Heart left ventricle (tissue), 16 donors: ENCODE measurements around the gene TRIM3. TPM values are rescaled to one million over a fixed set of nuclear protein-coding genes. Genes with fewer than 3 reads are reported as not detected.

ENCODE experiments used
- ATAC-seq, 4 donors: fragments of 200-7000 bp; cut with Tn5 transposase; one replicate each; pipeline ENCODE4 v1.9.1; 2020 to 2022; ENCODE audit warnings: moderate library complexity in 4 of 4, mild to moderate bottlenecking in 3 of 4, moderate number of reproducible peaks in 1 of 4
- DNase-seq, 5 donors: peaks; one replicate each; pipeline ENCODE4 v3.0.0-alpha.2; 2020
- H3K27ac ChIP-seq, 12 donors: fragments of 200-600 bp; sonication (generic) in 4 of 12; one replicate each; pipeline versions ENCODE4 v1.5.0 to v1.8.0; 2016 to 2022; ENCODE audit warnings: mild to moderate bottlenecking in 2 of 12
- H3K27me3 ChIP-seq, 9 donors: fragments of 200-600 bp; sonication (generic) in 2 of 9; one replicate each; pipeline versions ENCODE4 v1.5.1 to v1.8.0; 2016 to 2022; ENCODE audit warnings: mild to moderate bottlenecking in 3 of 9
- H3K36me3 ChIP-seq, 9 donors: fragments of 200-600 bp; sonication (generic) in 2 of 9; one replicate each; pipeline versions ENCODE4 v1.5.0 to v1.8.0; 2018 to 2022; ENCODE audit warnings: mild to moderate bottlenecking in 2 of 9
- H3K4me1 ChIP-seq, 12 donors: fragments of 200-600 bp; sonication (generic) in 4 of 12; one replicate each; pipeline versions ENCODE4 v1.5.0 to v1.8.0; 2016 to 2022; ENCODE audit warnings: mild to moderate bottlenecking in 3 of 12
- H3K4me3 ChIP-seq, 12 donors: fragments of 200-600 bp; sonication (generic) in 4 of 12; one replicate each; pipeline versions ENCODE4 v1.5.0 to v1.8.0; 2017 to 2022; ENCODE audit warnings: mild to moderate bottlenecking in 9 of 12, moderate library complexity in 4 of 12
- H3K9me3 ChIP-seq, 12 donors: fragments of 200-600 bp; sonication (generic) in 4 of 12; one replicate each; pipeline versions ENCODE4 v1.5.0 to v1.8.0; 2016 to 2022; ENCODE audit warnings: mild to moderate bottlenecking in 1 of 12
- CTCF ChIP-seq, 12 donors: fragments of 200-600 bp; sonication (generic) in 4 of 12; IDR thresholded peaks; one replicate each; pipeline versions ENCODE4 v1.5.0 to v1.8.0; 2018 to 2022; ENCODE audit warnings: antibody characterized with exemption in 12 of 12, mild to moderate bottlenecking in 5 of 12
- POLR2A ChIP-seq, 2 donors: fragments of 450-650 bp; IDR thresholded peaks; one replicate each; pipeline ENCODE4 v1.6.1; 2017; ENCODE audit warnings: antibody characterized with exemption in 2 of 2, mild to moderate bottlenecking in 2 of 2, moderate library complexity in 2 of 2
- WGBS, 4 donors: extraction: QIAGEN DNeasy Blood & Tissue Kit in 2 of 4; methylation state at CpG; one replicate each; pipeline versions ENCODE4 v1.1.5 to v1.1.7; 2013 to 2018; 5-methylcytosine and 5-hydroxymethylcytosine counted together
- intact Hi-C, 10 donors: fragments of 100-400 bp; cut with DNase I; formaldehyde crosslinking; loops; one replicate each; pipeline versions ENCODE4 v1.11.1 to v1.14.2; 2022
- polyA plus RNA-seq, 2 donors: library from polyadenylated mRNA; stranded (reverse); fragments of 200-250 nt; gene quantifications; one replicate each; pipeline ENCODE4 v1.2.3, GENCODE V29; 2013
- total RNA-seq, 9 donors: library from RNA; depleted of rRNA in 2 of 9; stranded (reverse); fragments of >200 nt in 2 of 9; fragmentation: NEBNext Ultra II Directional in 3 of 9; extraction: Animal tissue kit (Norgen Biotek cat#: 25700) in 3 of 9; gene quantifications; one replicate each; pipeline versions ENCODE4 v1.1.0 to v1.2.4, GENCODE V29; 2016 to 2023
- donor health status: ischemic (EF 13 %, LVEDD 7.1; RV severe dilation, severe dysfunction).
- donor health status: healthy with polysubstance abuse.
- donor health status: DM: no; HTN: yes; CAD: no.
- donor health status: DM: no; HTN: no; CAD: no.
- donor health status: ischemic (EF 25% LVEDD 6.9; RV normal size, moderate dysfunction).
- donor health status: ischemic (EF 25% LVEDD 5.7; RV mildly dilated, moderate dysfunction).
- donor health status: healthy.
- donor health status: DM: yes; HTN: yes; CAD: no.
- donor health status: ischemic (EF 35%, LVEDD 5.7; RV mildly dilated, moderate dysfunction).
- donor health status: nonischemic (EF 11% LVEDD 7.7; RV severe dilation, severe dysfunction).
- donor health status: DM: yes; HTN: yes; CAD: no.
- donor health status: PGD.
- donor health status: ischemic (EF 29% LVEDD 5.4; RV normal size, mild dysfunction).
- donor health status: nonischemic (EF 23%, LVEDD 6.1; RV moderate dilation, normal function).

The TRIM3 gene
- total and polyA plus RNA-seq, 11 donors, result 7.7 to 18.8 (median 10.4) TPM

- H3K4me1 ChIP-seq, result peaks cover 0 to 35% (median 19%) of the 10 kb centered on the region in 12 donors
- ATAC-seq, result no peak
- peak overlapping the region in 11 of 12 donors; percentile 20 to 63 (median 49) for H3K27ac ChIP-seq
- no peak for DNase-seq
- no peak for TF ChIP-seq POLR2A (IDR thresholded peaks at IDR 0.05)
- TF ChIP-seq CTCF (IDR thresholded peaks at IDR 0.05), result no peak
- H3K36me3 ChIP-seq, result peaks cover 0 to 23% (median 10%) of the 10 kb centered on the region in 9 donors
- 87 to 98% (median 96%) methylated on average over 1 of the region's 1 CpG for WGBS, 4 donors
- no peaks in the 10 kb centered on the region for H3K27me3 ChIP-seq
- H3K4me3 ChIP-seq, result no peak overlapping the region
- intact Hi-C loops, result no loop called here
- H3K9me3 ChIP-seq, result no peaks in the 10 kb centered on the region
Measured at GRCh38 chr11:6469599-6469998, 4.1 kb downstream of the TRIM3 start.

- Histone ChIP-seq H3K27ac (peak overlapping the region in 11 of 12 donors; percentile 20 to 63 (median 56)), H3K9me3 (no peaks in the 10 kb centered on the region), H3K4me3 (no peak overlapping the region), H3K27me3 (no peaks in the 10 kb centered on the region), H3K4me1 (peaks cover 0 to 28% (median 15%) of the 10 kb centered on the region in 12 donors), H3K36me3 (peaks cover 0 to 30% (median 17%) of the 10 kb centered on the region in 9 donors)
- ATAC-seq, result peak; percentile 82 to 95 (median 89)
- 22 to 33% (median 25%) methylated on average over 6 of the region's 6 CpGs for WGBS, 4 donors
- DNase-seq, result peak; percentile 91 to 94 (median 92)
- TF ChIP-seq POLR2A (IDR thresholded peaks at IDR 0.05) (peak in 1 of 2 donors; percentile 32), CTCF (IDR thresholded peaks at IDR 0.05) (no peak)
- intact Hi-C loops, result no loop called here
Measured at GRCh38 chr11:6468712-6469495, 4.8 kb downstream of the TRIM3 start.

GRCh38 chr11:6459099-6459450, 14.7 kb downstream of the TRIM3 start:
- H3K36me3 ChIP-seq, result peaks cover 0 to 97% (median 82%) of the 10 kb centered on the region in 9 donors
- TF ChIP-seq CTCF (IDR thresholded peaks at IDR 0.05) (no peak), POLR2A (IDR thresholded peaks at IDR 0.05) (no peak)
- DNase-seq (no peak), ATAC-seq (no peak)
- 88 to 97% (median 95%) methylated on average over 1 of the region's 1 CpG for WGBS, 4 donors
- no peak overlapping the region for H3K27ac ChIP-seq
- no peak overlapping the region for H3K4me3 ChIP-seq
- intact Hi-C loops, result no loop called here
- no peaks in the 10 kb centered on the region for H3K27me3 ChIP-seq
- H3K4me1 ChIP-seq, result no peaks in the 10 kb centered on the region
- H3K9me3 ChIP-seq, result no peaks in the 10 kb centered on the region

- DNase-seq (no peak), ATAC-seq (no peak)
- Histone ChIP-seq H3K27me3 (no peaks in the 10 kb centered on the region), H3K9me3 (no peaks in the 10 kb centered on the region), H3K4me1 (no peaks in the 10 kb centered on the region), H3K4me3 (no peak overlapping the region), H3K36me3 (peaks cover 0 to 97% (median 82%) of the 10 kb centered on the region in 9 donors), H3K27ac (no peak overlapping the region)
- WGBS, 4 donors, result 86 to 92% (median 89%) methylated on average over 2 of the region's 2 CpGs
- intact Hi-C loops, result no loop called here
- TF ChIP-seq CTCF (IDR thresholded peaks at IDR 0.05), result no peak
- no peak for TF ChIP-seq POLR2A (IDR thresholded peaks at IDR 0.05)
Measured at GRCh38 chr11:6458352-6459098, 15.2 kb downstream of the TRIM3 start.
